ENCODE results near the gene ITIH6. TPM values are rescaled to one million over a fixed set of nuclear protein-coding genes. Genes with fewer than 3 reads are reported as not detected.

The ITIH6 gene
- total and polyA plus RNA-seq, 2 donors (not counting 1 experiment from before 2014, with no cell fraction given), result not detected

DNA sequence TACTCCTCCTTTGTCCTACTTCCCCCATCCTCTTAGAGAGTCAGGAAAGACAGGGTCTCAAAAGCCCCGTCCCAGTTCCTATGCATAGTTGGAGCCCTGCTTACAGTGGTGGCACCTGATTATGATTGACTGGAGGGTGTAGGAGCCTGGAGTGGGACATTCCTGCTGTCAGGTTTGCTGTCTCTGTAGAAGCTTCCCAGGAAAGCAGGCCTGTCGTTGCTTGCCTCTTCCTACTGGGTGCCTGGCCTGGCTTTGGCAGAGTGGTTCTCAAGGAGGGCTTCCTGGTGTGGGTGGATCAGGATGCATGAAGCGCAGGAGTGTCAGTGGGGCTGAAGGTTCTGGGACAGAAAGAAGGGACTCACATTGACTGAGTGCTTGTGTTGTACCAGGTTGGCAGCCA lies 14.3 kb upstream of the ITIH6 start:
- intact Hi-C loops (cut with micrococcal nuclease), result no loop called here
- Histone ChIP-seq H3K4me2 (replicated peaks; ENCODE audit: low read depth, low read length, poor library complexity, severe bottlenecking) (no peak overlapping the region), H2AFZ (ENCODE audit: insufficient read depth, low read depth, low read length, poor library complexity, severe bottlenecking) (no peak overlapping the region), H3K27me3 (replicated peaks in 1 of 4; ENCODE audit: control extremely low read depth in 1 of 4, control insufficient read depth in 3 of 4, insufficient read depth in 4 of 4, low read length in 3 of 4) (no peaks in the 10 kb centered on the region), H3K79me2 (ENCODE audit: control insufficient read depth, insufficient read depth, low read length) (no peaks in the 10 kb centered on the region), H3K27ac (ENCODE audit: low read length in 2 of 2) (no peak overlapping the region), H3K9ac (ENCODE audit: low read length) (no peak overlapping the region), H4K20me1 (ENCODE audit: control insufficient read depth, insufficient read depth, low read length, poor library complexity, severe bottlenecking) (no peaks in the 10 kb centered on the region), H3K36me3 (replicated peaks in 1 of 2; ENCODE audit: control extremely low read depth in 1 of 2, control insufficient read depth in 1 of 2, extremely low read depth in 1 of 2, insufficient read depth in 2 of 2, low read length in 1 of 2) (peaks cover 0 to 25% of the 10 kb centered on the region in 2 experiments), H3K4me3 (ENCODE audit: control extremely low read depth in 1 of 5, extremely low read depth in 1 of 5, insufficient read depth in 1 of 5, low read depth in 2 of 5, low read length in 4 of 5) (no peak overlapping the region), H3K9me3 (ENCODE audit: control extremely low read depth in 1 of 3, control insufficient read depth in 2 of 3, insufficient read depth in 1 of 3, low read length in 2 of 3) (no peaks in the 10 kb centered on the region), H3K4me1 (ENCODE audit: control insufficient read depth in 2 of 2, insufficient read depth in 2 of 2, low read length in 2 of 2) (peaks cover 8 to 16% of the 10 kb centered on the region in 2 donors)
- POLR2A ChIA-PET, result no interaction called here
- Mint-ChIP-seq H3K9me3 (ENCODE audit: insufficient read depth) (no peaks in the 10 kb centered on the region), H3K27ac (no peak overlapping the region), H3K27me3 (no peaks in the 10 kb centered on the region), H3K4me1 (peaks cover 5% of the 10 kb centered on the region), H3K4me3 (no peak overlapping the region)
- no peak for TF ChIP-seq EZH2 (IDR thresholded peaks at IDR 0.05; ENCODE audit: borderline replicate concordance, insufficient read depth, low read depth, low read length, poor library complexity, severe bottlenecking)
- TF ChIP-seq, protein P1, sequence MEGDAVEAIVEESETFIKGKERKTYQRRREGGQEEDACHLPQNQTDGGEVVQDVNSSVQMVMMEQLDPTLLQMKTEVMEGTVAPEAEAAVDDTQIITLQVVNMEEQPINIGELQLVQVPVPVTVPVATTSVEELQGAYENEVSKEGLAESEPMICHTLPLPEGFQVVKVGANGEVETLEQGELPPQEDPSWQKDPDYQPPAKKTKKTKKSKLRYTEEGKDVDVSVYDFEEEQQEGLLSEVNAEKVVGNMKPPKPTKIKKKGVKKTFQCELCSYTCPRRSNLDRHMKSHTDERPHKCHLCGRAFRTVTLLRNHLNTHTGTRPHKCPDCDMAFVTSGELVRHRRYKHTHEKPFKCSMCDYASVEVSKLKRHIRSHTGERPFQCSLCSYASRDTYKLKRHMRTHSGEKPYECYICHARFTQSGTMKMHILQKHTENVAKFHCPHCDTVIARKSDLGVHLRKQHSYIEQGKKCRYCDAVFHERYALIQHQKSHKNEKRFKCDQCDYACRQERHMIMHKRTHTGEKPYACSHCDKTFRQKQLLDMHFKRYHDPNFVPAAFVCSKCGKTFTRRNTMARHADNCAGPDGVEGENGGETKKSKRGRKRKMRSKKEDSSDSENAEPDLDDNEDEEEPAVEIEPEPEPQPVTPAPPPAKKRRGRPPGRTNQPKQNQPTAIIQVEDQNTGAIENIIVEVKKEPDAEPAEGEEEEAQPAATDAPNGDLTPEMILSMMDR (IDR thresholded peaks at IDR 0.05), result no peak
- 83% methylated on average over 2 of the region's 3 CpGs for WGBS (ENCODE audit: insufficient coverage)
- CTCF ChIA-PET, result no interaction called here
- DNase-seq, result no peak
- no peak for ATAC-seq (ENCODE audit: low read depth)

DNA sequence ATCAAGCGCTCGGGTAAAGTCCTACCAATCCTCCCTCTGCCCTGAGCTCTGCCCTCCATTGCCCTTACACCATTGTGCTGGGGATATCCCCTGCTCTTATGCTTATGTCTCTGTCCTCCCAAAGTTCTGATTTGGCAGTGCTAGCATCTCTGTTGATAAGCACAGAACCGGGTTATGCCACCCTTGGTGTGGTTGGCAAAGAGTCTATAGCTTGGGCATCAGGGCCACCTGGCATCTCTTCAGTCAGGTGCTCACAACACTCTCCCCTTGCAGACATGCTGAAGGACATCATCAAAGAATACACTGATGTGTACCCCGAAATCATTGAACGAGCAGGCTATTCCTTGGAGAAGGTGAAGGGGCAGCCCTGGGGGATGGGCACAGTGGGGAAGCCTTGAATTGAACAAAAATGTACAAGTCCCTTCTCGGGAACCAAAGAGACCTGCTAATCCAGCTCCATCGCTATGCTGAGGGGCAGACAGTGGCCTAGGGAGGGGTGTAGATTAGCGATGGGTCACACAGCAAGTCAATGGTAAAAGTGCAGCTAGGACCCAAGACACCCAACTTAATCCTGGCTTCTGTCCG lies 13.3 kb upstream of the ITIH6 start:
- Histone ChIP-seq H2AFZ (ENCODE audit: insufficient read depth, low read depth, low read length, poor library complexity, severe bottlenecking) (no peak overlapping the region), H3K4me3 (ENCODE audit: control extremely low read depth in 1 of 5, extremely low read depth in 1 of 5, insufficient read depth in 1 of 5, low read depth in 2 of 5, low read length in 4 of 5) (no peak overlapping the region), H3K9me3 (ENCODE audit: control extremely low read depth in 1 of 3, control insufficient read depth in 2 of 3, insufficient read depth in 1 of 3, low read length in 2 of 3) (no peaks in the 10 kb centered on the region), H3K27ac (ENCODE audit: low read length in 2 of 2) (no peak overlapping the region), H3K27me3 (replicated peaks in 1 of 4; ENCODE audit: control extremely low read depth in 1 of 4, control insufficient read depth in 3 of 4, insufficient read depth in 4 of 4, low read length in 3 of 4) (no peaks in the 10 kb centered on the region), H4K20me1 (ENCODE audit: control insufficient read depth, insufficient read depth, low read length, poor library complexity, severe bottlenecking) (no peaks in the 10 kb centered on the region), H3K4me2 (replicated peaks; ENCODE audit: low read depth, low read length, poor library complexity, severe bottlenecking) (no peak overlapping the region), H3K9ac (ENCODE audit: low read length) (no peak overlapping the region), H3K36me3 (replicated peaks in 1 of 2; ENCODE audit: control extremely low read depth in 1 of 2, control insufficient read depth in 1 of 2, extremely low read depth in 1 of 2, insufficient read depth in 2 of 2, low read length in 1 of 2) (peaks cover 0 to 25% of the 10 kb centered on the region in 2 experiments), H3K79me2 (ENCODE audit: control insufficient read depth, insufficient read depth, low read length) (no peaks in the 10 kb centered on the region), H3K4me1 (ENCODE audit: control insufficient read depth in 2 of 2, insufficient read depth in 2 of 2, low read length in 2 of 2) (peaks cover 8 to 16% of the 10 kb centered on the region in 2 donors)
- ATAC-seq (ENCODE audit: low read depth) (no peak), DNase-seq (no peak)
- intact Hi-C loops (cut with micrococcal nuclease), result no loop called here
- peaks cover 5% of the 10 kb centered on the region for H3K4me1 Mint-ChIP-seq
- TF ChIP-seq, protein P1 (IDR thresholded peaks at IDR 0.05), result no peak
- TF ChIP-seq EZH2 (IDR thresholded peaks at IDR 0.05; ENCODE audit: borderline replicate concordance, insufficient read depth, low read depth, low read length, poor library complexity, severe bottlenecking), result no peak
- no peak overlapping the region for H3K4me3 Mint-ChIP-seq
- no peak overlapping the region for H3K27ac Mint-ChIP-seq
- 100% methylated on average over 2 of the region's 9 CpGs for WGBS (ENCODE audit: insufficient coverage)
- H3K27me3 Mint-ChIP-seq, result no peaks in the 10 kb centered on the region
- CTCF ChIA-PET, result no interaction called here
- POLR2A ChIA-PET, result no interaction called here
- H3K9me3 Mint-ChIP-seq (ENCODE audit: insufficient read depth), result no peaks in the 10 kb centered on the region

All from B cell (primary cell).